Measurements from ENCODE around the gene FKBP1C.

DNA sequence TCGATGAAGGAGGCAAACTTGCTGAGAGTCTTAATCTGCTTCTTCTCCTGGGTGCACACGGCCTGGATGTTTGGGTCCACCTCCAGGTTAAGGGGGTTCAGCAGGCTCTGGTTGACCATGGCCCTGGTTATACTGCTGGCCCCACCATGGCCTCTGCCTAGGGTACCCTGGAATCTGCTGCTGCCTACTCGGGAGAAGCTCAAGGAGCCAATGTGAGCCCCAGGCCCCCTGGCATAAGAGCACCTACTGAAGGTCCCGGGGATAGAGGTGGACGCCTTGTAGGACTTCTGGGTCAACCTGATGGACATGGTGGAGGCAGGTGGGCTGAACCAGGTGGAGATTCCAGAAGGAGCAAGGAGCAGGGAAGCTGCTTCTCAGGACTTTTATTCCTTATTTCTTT is 17.9 kb upstream of the FKBP1C start:
- TF ChIP-seq POLR2A (IDR thresholded peaks at IDR 0.05): no peak
- TF ChIP-seq, protein P1, sequence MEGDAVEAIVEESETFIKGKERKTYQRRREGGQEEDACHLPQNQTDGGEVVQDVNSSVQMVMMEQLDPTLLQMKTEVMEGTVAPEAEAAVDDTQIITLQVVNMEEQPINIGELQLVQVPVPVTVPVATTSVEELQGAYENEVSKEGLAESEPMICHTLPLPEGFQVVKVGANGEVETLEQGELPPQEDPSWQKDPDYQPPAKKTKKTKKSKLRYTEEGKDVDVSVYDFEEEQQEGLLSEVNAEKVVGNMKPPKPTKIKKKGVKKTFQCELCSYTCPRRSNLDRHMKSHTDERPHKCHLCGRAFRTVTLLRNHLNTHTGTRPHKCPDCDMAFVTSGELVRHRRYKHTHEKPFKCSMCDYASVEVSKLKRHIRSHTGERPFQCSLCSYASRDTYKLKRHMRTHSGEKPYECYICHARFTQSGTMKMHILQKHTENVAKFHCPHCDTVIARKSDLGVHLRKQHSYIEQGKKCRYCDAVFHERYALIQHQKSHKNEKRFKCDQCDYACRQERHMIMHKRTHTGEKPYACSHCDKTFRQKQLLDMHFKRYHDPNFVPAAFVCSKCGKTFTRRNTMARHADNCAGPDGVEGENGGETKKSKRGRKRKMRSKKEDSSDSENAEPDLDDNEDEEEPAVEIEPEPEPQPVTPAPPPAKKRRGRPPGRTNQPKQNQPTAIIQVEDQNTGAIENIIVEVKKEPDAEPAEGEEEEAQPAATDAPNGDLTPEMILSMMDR (IDR thresholded peaks at IDR 0.05): no peak
